Left lung (tissue), 10 donors: ENCODE results near the gene KIRREL3. TPM values are rescaled to one million over a fixed set of nuclear protein-coding genes. Genes with fewer than 3 reads are reported as not detected.

Source experiments
- ATAC-seq: fragments of 200-7000 bp; cut with Tn5 transposase; one replicate; pipeline ENCODE4 v1.9.1; 2020; ENCODE audit warnings: moderate library complexity
- DNase-seq, 4 donors: peaks; one replicate each; pipeline ENCODE4 v3.0.0-alpha.2; 2013 to 2020
- H3K27ac ChIP-seq, 2 donors: fragments of 200-600 bp; sonication (generic) in 1 of 2; one replicate each; pipeline versions ENCODE4 v1.5.0 to v1.8.0; 2020 to 2021
- H3K27me3 ChIP-seq, 2 donors: fragments of 200-600 bp; sonication (generic) in 1 of 2; one replicate each; pipeline versions ENCODE4 v1.5.0 to v1.8.0; 2020 to 2021
- H3K36me3 ChIP-seq, 2 donors: fragments of 200-600 bp; sonication (generic) in 1 of 2; one replicate each; pipeline versions ENCODE4 v1.5.0 to v1.8.0; 2020 to 2021
- H3K4me1 ChIP-seq, 2 donors: fragments of 200-600 bp; one replicate each; pipeline ENCODE4 v1.8.0; 2021
- H3K4me3 ChIP-seq, 2 donors: fragments of 200-600 bp; sonication (generic) in 1 of 2; one replicate each; pipeline versions ENCODE4 v1.5.0 to v1.8.0; 2020 to 2021; ENCODE audit warnings: mild to moderate bottlenecking in 1 of 2
- H3K9me3 ChIP-seq, 2 donors: fragments of 200-600 bp; sonication (generic) in 1 of 2; one replicate each; pipeline versions ENCODE4 v1.5.0 to v1.8.0; 2020 to 2021
- CTCF ChIP-seq, 2 donors: fragments of 200-600 bp; sonication (generic) in 1 of 2; IDR thresholded peaks; one replicate each; pipeline versions ENCODE4 v1.5.0 to v1.8.0; 2021; ENCODE audit warnings: antibody characterized with exemption in 2 of 2
- intact Hi-C, 2 donors: fragments of 100-400 bp; cut with DNase I; formaldehyde crosslinking; loops; one replicate each; pipeline versions ENCODE4 v1.11.2 to v1.14.2; 2022
- polyA plus RNA-seq, 6 donors: library from polyadenylated mRNA; unstranded; fragments of 120-200 nt; gene quantifications; one replicate each; pipeline ENCODE4 v1.2.1, GENCODE V29; 2013; ENCODE audit not compliant: insufficient read length in 6 of 6
- total RNA-seq, 2 donors: library from RNA; stranded (reverse); fragmentation: NEBNext Ultra II Directional; extraction: Animal tissue kit (Norgen Biotek cat#: 25700); gene quantifications; one replicate each; pipeline ENCODE4 v1.2.1, GENCODE V29; 2021
- donor health status: DM: no; HTN: yes; CAD: no.
- donor health status: DM: no; HTN: no; CAD: no.

KIRREL3 gene
- total and polyA plus RNA-seq, 8 donors: 1.6 to 2.5 (median 2.0) TPM; not detected in 2

DNA sequence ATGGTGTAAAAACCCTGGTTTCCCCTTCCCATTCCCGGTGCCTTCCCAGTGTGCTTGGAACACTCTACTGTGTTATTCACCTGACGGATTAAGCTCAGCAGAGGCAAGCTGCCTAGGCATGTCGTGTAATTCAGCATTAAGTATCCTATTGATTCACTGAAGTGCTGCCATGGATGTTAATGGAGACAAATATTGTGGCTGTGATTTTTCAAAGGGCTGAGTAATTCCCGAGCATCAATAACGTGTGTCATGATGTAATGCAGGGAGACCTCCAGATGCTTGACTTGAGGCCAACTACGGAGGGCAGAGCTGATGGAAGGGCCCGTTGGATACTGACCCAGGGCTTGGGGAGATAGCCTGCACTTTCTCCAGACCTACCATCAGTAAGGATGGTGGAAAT, 376.1 kb downstream of the KIRREL3 start:
- no peak for TF ChIP-seq CTCF (IDR thresholded peaks at IDR 0.05)
- H3K4me3 ChIP-seq: no peak overlapping the region
- H3K4me1 ChIP-seq: no peaks in the 10 kb centered on the region
- DNase-seq (no peak), ATAC-seq (no peak)
- no peaks in the 10 kb centered on the region for H3K27me3 ChIP-seq
- H3K36me3 ChIP-seq: no peaks in the 10 kb centered on the region
- H3K27ac ChIP-seq: no peak overlapping the region
- intact Hi-C loops: no loop called here
- H3K9me3 ChIP-seq: no peaks in the 10 kb centered on the region

DNA sequence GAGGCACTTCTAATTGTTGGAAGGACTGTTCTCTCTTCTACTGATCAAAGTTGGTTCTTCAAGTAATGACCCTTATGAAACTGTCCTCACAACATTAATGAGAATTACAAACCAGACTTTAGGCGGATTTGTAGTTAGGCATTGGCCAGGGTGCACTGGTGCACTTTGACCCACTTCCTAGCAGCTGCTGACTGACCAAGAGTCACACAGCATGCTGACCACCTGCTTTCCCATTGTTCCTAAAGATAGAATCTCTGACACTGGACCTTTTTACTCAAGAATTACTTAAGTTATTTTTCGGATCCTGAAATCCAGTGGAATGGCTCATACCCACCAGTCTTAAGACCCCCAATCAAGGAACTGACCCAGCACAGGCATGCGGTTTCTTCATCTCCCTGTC, 381.1 kb downstream of the KIRREL3 start:
- no peaks in the 10 kb centered on the region for H3K4me1 ChIP-seq
- DNase-seq (no peak), ATAC-seq (no peak)
- H3K4me3 ChIP-seq: no peak overlapping the region
- no peaks in the 10 kb centered on the region for H3K36me3 ChIP-seq
- no peak overlapping the region for H3K27ac ChIP-seq
- no peaks in the 10 kb centered on the region for H3K27me3 ChIP-seq
- intact Hi-C loops: no loop called here
- TF ChIP-seq CTCF (IDR thresholded peaks at IDR 0.05): no peak
- H3K9me3 ChIP-seq: no peaks in the 10 kb centered on the region

DNA sequence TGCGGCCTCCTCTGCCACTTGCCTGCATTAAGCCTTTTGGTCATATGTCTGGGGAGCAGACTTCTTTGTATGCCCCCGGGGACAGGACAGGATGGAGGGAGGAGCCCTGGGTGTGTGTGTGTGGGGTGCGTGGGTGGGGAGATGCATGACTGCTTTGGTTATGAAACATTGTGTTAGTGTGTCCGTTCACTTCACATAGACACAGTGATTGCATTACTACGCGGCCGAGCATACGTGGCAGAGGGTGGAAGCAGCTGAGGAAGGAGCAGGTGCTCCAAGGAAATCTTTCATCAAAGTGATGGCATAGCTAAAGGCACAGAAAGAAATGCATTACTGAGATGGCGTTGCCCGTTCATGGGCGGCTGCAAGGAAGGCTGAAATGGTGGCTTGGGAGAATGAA, 384.7 kb downstream of the KIRREL3 start:
- ATAC-seq (no peak), DNase-seq (no peak)
- H3K9me3 ChIP-seq: no peaks in the 10 kb centered on the region
- H3K36me3 ChIP-seq: no peaks in the 10 kb centered on the region
- no peaks in the 10 kb centered on the region for H3K4me1 ChIP-seq
- H3K27me3 ChIP-seq: no peaks in the 10 kb centered on the region
- no peak overlapping the region for H3K27ac ChIP-seq
- no peak overlapping the region for H3K4me3 ChIP-seq
- TF ChIP-seq CTCF (IDR thresholded peaks at IDR 0.05): no peak
- intact Hi-C loops: no loop called here

DNA sequence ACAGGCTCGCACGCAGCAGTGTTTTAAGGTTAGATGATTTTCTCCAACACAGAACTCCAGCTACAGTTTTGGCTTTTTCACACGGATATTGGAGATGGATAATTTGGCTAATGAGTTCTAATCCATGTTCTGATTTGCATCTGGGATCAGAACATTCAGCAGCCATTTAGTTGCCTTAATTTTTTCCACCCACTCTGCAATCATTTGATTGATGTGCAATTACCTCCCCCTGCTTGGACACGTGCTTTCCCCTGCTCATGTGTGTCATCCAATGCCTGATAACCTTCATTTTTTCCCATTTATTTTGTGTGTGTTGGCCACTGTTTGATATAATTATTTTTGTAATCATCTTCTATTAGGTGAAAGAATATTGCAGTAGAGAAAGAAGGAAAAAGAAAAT, 387.3 kb downstream of the KIRREL3 start:
- DNase-seq (no peak), ATAC-seq (no peak)
- H3K27ac ChIP-seq: no peak overlapping the region
- H3K36me3 ChIP-seq: no peaks in the 10 kb centered on the region
- intact Hi-C loops: no loop called here
- no peak overlapping the region for H3K4me3 ChIP-seq
- no peaks in the 10 kb centered on the region for H3K9me3 ChIP-seq
- H3K4me1 ChIP-seq: no peaks in the 10 kb centered on the region
- H3K27me3 ChIP-seq: no peaks in the 10 kb centered on the region
- no peak for TF ChIP-seq CTCF (IDR thresholded peaks at IDR 0.05)

DNA sequence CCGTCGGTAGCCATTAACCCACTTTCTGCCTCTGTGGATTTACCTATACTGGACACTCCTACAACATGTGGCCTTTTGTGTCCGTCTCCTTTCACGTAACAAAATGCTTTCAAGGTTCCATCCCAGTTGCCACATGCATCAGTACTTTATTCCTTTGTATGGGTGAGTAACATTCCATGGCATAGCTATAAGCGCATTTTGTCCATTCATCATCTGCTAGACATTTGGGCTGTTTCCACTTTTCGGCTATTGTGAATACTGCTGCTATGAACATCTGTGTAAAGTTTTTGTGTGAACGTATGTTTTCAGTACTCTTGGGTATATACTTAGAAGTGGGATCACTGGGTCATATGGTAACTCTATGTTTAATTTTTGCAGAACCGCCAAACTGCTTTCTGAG, 387.9 kb downstream of the KIRREL3 start:
- Histone ChIP-seq H3K4me1 (no peaks in the 10 kb centered on the region), H3K36me3 (no peaks in the 10 kb centered on the region), H3K9me3 (no peaks in the 10 kb centered on the region), H3K27me3 (no peaks in the 10 kb centered on the region), H3K27ac (no peak overlapping the region), H3K4me3 (no peak overlapping the region)
- DNase-seq: no peak
- TF ChIP-seq CTCF (IDR thresholded peaks at IDR 0.05): no peak
- intact Hi-C loops: no loop called here
- no peak for ATAC-seq
